ENCODE results near the gene OR13G1.
"Not testable (repeated sequence)": the region's sequence is repeated elsewhere in the genome, so short reads cannot be mapped to it uniquely, and the experiment has no call there.

OR13G1 gene, protein sequence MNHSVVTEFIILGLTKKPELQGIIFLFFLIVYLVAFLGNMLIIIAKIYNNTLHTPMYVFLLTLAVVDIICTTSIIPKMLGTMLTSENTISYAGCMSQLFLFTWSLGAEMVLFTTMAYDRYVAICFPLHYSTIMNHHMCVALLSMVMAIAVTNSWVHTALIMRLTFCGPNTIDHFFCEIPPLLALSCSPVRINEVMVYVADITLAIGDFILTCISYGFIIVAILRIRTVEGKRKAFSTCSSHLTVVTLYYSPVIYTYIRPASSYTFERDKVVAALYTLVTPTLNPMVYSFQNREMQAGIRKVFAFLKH

DNA sequence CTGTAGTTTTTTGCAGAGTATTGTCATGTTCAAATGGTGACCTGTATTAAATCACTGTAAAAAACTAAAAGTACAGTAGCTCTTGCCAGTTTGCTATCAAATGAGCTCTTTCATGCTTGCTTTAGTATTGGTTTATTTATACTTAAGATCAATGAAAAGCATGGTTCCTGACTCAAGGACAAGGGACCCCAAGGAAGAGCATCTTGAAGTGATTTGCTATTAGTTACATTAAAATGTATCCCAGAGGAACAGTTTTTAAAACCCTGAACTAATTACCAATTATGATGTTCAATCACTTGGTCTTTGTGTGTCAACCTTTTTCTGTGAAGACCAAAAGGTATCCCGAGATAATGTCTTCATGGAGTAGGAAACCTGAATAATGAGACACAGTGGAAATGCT lies at the start of gene OR13G1:
Gene OR13G1 (minus strand): TSS at position 101 of the 400 bp plus-strand sequence. CDS start 6,698 bp downstream, outside the sequence.
- DNase-seq = no peak

DNA sequence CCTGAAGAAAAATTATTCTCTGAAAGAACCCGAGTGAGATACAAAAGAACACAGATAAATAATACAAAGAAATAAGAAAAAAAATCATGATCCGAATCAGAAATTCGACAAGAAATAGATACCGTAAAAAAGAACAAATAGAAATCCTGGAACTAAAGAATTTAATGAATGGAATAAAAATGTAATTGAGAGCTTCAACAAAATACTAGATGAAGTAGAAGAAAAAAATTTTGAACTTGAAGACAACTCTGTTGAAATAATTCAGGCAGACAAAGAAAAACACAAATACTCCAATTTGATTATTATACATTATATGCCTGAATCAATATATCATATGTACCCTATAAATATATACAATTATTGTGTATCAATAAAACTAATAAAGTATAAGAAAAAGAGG lies 41.7 kb upstream of the OR13G1 start:
- DNase-seq = no peak

- no peak for DNase-seq
Observed at GRCh38 chr1:247716546-247716945, 37.0 kb upstream of the OR13G1 start, which contains the start of gene OR6F1. Gene OR6F1 (minus strand): TSS chr1:247716646. CDS start chr1:247712755, 3,891 bp downstream.

GRCh38 chr1:247713753-247714152 lies 34.2 kb upstream of the OR13G1 start:
- DNase-seq = no peak

DNA sequence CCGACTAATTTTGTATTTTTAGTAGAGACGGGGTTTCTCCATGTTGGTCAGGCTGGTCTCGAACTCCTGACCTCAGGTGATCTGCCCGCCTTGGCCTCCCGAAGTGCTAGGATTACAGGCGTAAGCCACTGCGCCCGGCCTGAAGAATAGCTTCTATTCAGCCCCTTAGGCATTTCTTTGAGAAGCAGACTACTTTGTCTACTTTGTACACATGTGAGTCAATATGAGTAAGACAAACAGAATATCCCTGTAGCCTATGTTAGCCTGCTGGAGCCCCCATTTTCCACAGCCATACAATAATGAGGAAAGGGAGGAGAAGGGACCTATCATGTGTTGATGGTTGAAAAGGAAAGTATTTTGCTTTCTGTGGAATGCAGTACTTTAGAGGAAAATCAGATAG lies 31.1 kb upstream of the OR13G1 start:
- not testable (repeated sequence) for DNase-seq

GRCh38 chr1:247701338-247701737 lies 21.8 kb upstream of the OR13G1 start:
- DNase-seq = no peak

DNA sequence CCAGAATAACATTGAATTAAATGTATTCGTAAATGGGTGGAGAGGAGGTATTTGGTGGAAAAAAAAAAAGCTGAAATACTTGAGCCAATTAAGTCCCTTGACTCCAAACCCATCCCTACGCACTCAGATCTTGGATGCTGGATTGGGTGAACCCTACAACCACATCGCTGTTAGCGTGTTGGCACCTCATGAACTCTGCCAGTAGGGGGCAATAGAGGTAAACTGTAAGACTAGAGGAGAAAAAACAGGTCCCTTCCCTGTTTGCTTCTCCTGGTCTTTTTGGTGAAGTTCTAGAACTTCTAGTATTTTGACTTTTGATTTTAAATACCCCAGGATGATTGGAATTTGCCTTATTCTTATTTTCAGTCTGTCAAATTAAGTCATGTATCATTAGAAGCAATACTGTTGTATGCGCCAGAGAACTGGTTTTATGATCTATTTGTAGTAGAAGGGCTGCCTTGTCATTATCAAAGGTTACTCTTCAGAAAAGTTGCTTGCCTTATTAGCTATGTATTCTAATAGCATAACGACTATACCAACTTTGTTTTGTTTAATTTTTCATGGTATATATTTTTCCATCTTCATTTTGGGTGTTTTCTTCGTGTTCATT lies 1.9 kb upstream of the OR13G1 start:
- DNase-seq = no peak

- no peak for DNase-seq
Observed at GRCh38 chr1:247680171-247680570, 632 bp upstream of the OR13G1 start.

- DNase-seq = no peak
Observed at GRCh38 chr1:247669225-247669624, 10.3 kb downstream of the OR13G1 start.

GRCh38 chr1:247656221-247656875 lies 23.2 kb downstream of the OR13G1 start:
- no peak for DNase-seq

- no peak for DNase-seq
Observed at GRCh38 chr1:247653040-247653439, 26.5 kb downstream of the OR13G1 start.

DNA sequence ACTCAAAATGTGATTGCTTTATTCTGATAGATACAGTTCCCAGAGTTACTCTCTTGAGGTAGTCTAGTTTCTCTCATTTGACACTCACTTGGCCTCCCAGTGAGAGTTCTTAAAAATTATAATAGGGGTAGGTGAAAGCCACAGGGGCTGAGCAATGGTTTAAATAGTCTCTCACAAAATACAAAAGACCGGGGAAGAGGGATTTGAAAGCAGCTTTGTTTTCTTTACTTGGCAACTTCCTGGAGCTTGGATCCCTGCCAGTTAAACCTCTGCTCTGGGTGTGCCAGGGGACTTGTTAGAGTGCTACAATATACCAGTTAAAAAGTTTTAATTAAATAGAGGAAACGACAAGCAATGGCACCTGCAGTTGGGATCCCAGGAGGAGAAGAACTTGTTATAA lies 31.7 kb downstream of the OR13G1 start:
- no peak for DNase-seq

GRCh38 chr1:247646867-247647266 lies 32.7 kb downstream of the OR13G1 start:
- DNase-seq = no peak

GRCh38 chr1:247642742-247643141 lies 36.8 kb downstream of the OR13G1 start:
- DNase-seq = no peak

DNA sequence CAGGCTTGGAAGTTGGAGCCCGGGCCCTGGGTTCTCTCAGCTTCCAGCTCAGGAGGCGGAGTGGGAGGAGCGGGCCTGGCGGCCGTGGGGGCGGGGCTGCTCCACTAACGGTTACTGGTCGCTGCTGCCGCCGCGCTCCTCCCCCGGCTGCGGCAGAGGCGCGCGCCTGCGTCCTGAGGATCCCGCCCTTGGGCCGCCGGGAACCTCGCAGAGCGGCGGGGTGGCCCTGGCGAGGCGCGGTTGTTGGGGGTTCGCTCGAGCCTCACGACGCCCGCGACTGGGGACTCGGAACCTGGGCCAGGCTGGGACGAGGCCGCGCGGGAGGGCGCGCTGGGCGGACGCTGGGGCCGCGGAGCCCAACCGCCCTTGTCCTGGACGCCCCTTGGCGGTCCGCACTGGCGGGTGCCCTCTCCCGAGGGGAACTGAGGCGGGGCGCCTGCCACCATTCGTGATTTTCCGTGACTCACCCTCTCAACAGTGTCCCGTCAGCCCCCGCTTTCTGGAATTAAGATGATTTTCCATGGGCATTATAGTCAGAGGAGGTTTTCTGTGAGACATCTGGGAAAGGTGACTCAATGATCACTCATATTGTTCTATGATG lies 40.1 kb downstream of the OR13G1 start:
- no peak for DNase-seq

- DNase-seq = no peak
Observed at GRCh38 chr1:247638781-247639180, 40.8 kb downstream of the OR13G1 start.

DNA sequence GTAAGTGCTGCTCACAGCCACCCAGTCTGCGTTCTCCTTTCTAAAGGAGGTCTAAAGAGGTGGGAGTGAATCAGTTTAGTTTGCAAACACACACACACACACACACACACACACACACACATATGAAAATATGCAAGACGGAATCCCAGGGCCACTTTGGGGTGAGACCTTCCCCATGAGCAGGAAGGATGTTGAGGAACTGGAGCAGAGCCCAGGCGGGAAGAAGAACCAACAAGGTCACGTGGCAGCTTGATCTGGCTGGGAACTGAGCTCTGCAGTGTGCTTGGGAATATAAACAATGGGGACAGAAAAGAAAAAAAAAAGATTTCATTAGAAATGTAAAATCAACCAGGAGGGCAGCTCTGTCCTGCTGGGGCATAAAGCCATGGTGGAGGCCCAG lies 41.5 kb downstream of the OR13G1 start:
- DNase-seq = no peak

- no peak for DNase-seq
Observed at GRCh38 chr1:247627951-247628350, 51.6 kb downstream of the OR13G1 start.
